Transverse colon (tissue), 4 donors: ENCODE data around the gene LARP4B.

Experiments used
- EP300 ChIP-seq: sonication (generic); formaldehyde crosslinking; IDR thresholded peaks from one replicate; pipeline ENCODE4 v1.6.1; 2017; ENCODE audit warnings: antibody characterized with exemption, low read depth
- POLR2A ChIP-seq: fragments of 450-650 bp; IDR thresholded peaks from one replicate; pipeline ENCODE4 v1.6.1; 2016; ENCODE audit warnings: antibody characterized with exemption, mild to moderate bottlenecking, moderate library complexity
- POLR2AphosphoS5 ChIP-seq, 3 donors: sonication (generic); formaldehyde crosslinking; IDR thresholded peaks; one replicate each; pipeline ENCODE4 v1.6.1; 2016; ENCODE audit warnings: antibody characterized with exemption in 3 of 3
- TF ChIP-seq, protein P1 (sequence below), 5 experiments: fragments of 200-600 bp in 3 of 5; fragments of 450-650 bp in 2 of 5; sonication (generic) in 3 of 5; IDR thresholded peaks; 1 replicate in 2 of 5; 2 replicates in 3 of 5; pipeline ENCODE4 v1.5.1; 2016 to 2017; ENCODE audit warnings: antibody characterized with exemption in 5 of 5, inconsistent platforms in 3 of 5, mild to moderate bottlenecking in 2 of 5, moderate library complexity in 1 of 5

DNA sequence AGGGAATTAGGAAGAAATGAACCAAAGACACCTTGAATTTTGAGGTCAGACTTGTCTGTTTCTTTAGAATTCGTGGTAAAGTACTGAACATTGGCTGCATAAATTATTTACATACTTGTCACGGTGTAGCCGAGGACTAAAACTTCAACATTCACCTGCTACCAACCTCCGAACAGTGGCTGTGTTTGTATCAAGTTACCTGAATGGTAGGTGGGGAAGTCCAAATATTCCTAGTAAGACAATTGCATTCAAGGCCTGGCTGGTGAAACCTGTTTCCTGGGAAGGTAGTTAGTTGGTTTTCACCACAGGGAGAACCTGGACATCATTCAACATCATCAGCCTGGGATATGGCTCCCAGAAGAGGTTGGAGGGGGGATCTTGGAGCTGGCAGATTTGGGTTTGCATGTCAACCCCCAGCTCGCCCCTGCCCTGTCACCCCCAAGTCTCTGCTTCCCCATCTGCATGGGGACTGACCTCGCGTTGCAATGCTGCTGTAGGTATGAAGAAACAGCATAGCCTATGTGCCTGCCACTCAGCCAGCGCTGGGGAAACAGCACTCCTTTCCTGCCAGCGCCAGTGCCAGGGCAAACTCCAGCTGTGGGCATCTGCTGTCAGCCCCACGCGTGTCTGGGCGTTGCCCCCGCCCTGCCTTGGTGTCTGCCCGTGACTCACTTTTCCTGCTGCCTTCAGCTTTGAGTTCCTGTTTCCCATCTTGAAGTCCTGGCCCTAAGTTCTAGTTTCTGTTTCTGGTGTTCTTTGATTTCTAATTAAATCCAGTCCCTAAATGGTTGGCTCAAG, 12.7 kb upstream of the LARP4B start:
- TF ChIP-seq, protein P1, sequence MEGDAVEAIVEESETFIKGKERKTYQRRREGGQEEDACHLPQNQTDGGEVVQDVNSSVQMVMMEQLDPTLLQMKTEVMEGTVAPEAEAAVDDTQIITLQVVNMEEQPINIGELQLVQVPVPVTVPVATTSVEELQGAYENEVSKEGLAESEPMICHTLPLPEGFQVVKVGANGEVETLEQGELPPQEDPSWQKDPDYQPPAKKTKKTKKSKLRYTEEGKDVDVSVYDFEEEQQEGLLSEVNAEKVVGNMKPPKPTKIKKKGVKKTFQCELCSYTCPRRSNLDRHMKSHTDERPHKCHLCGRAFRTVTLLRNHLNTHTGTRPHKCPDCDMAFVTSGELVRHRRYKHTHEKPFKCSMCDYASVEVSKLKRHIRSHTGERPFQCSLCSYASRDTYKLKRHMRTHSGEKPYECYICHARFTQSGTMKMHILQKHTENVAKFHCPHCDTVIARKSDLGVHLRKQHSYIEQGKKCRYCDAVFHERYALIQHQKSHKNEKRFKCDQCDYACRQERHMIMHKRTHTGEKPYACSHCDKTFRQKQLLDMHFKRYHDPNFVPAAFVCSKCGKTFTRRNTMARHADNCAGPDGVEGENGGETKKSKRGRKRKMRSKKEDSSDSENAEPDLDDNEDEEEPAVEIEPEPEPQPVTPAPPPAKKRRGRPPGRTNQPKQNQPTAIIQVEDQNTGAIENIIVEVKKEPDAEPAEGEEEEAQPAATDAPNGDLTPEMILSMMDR (IDR thresholded peaks at IDR 0.05) = no peak
- TF ChIP-seq EP300 (no peak), POLR2A (no peak), POLR2AphosphoS5 (IDR thresholded peaks at IDR 0.05) (no peak)
